ENCODE results near the gene ADD1. TPM values are rescaled to one million over a fixed set of nuclear protein-coding genes. Genes with fewer than 3 reads are reported as not detected.

ADD1 gene
- total and polyA plus RNA-seq, 2 of the 13 experiments (the other 11 are each of a cell fraction or from before 2014, with no cell fraction given): 73.9 to 122 TPM

- TF ChIP-seq ZBTB4 (CRISPR knock-in tag; IDR thresholded peaks at IDR 0.05; ENCODE audit: borderline replicate concordance) (peak; percentile 69; the same call in 1 of the 2 replicates), PPARG (CRISPR knock-in tag; conservative IDR thresholded peaks at IDR 0.05) (peak; percentile 71), ZNF510 (CRISPR knock-in tag; IDR thresholded peaks at IDR 0.05; ENCODE audit: low read depth) (peak; percentile 96), ZNF672 (CRISPR knock-in tag; IDR thresholded peaks at IDR 0.05) (peak; percentile 95), ZBTB7A (CRISPR knock-in tag; IDR thresholded peaks at IDR 0.05) (peak; percentile 92), ZNF282 (IDR thresholded peaks at IDR 0.05; ENCODE audit: partially characterized antibody) (no peak), SRSF4 (IDR thresholded peaks at IDR 0.05; ENCODE audit: low read depth, low read length, poor library complexity, severe bottlenecking) (no peak), ZNF460 (CRISPR knock-in tag; IDR thresholded peaks at IDR 0.05; ENCODE audit: borderline replicate concordance) (no peak; the same call in 1 of the 2 replicates), ZBTB26 (CRISPR knock-in tag; IDR thresholded peaks at IDR 0.05; ENCODE audit: borderline replicate concordance) (peak; percentile 67; the same call in 1 of the 2 replicates), NAIF1 (CRISPR knock-in tag; IDR thresholded peaks at IDR 0.05; ENCODE audit: borderline replicate concordance) (peak; percentile 64; the same call in 1 of the 2 replicates), ZNF597 (CRISPR knock-in tag; IDR thresholded peaks at IDR 0.05) (no peak), RORA (CRISPR knock-in tag; IDR thresholded peaks at IDR 0.05) (no peak), ZNF572 (CRISPR knock-in tag; IDR thresholded peaks at IDR 0.05) (no peak; the same call in 1 of the 2 replicates), POLR2G (IDR thresholded peaks at IDR 0.05; ENCODE audit: low read depth, low read length) (peak; percentile 88), ETV5 (CRISPR knock-in tag; IDR thresholded peaks at IDR 0.05; ENCODE audit: borderline replicate concordance) (peak; percentile 50; the same call in 1 of the 2 replicates), ZNF343 (CRISPR knock-in tag; IDR thresholded peaks at IDR 0.05) (peak; percentile 98), TERF1 (CRISPR knock-in tag; IDR thresholded peaks at IDR 0.05) (0 out of 2 replicates have a peak, but pooled peaks have one; percentile 22), ZNF280B (CRISPR knock-in tag; IDR thresholded peaks at IDR 0.05; ENCODE audit: borderline replicate concordance) (peak; percentile 98), SOX6 (IDR thresholded peaks at IDR 0.05) (no peak), SOX6 (CRISPR knock-in tag; IDR thresholded peaks at IDR 0.05) (peak; percentile 81)
Measured at GRCh38 chr4:2963175-2963965, 119.7 kb downstream of the ADD1 start, which contains the start of the genes GRK4 and NOP14 (continued).
